Naive thymus-derived CD4-positive, alpha-beta T cell (primary cell): ENCODE results near the gene TTLL9. TPM values are rescaled to one million over a fixed set of nuclear protein-coding genes. Genes with fewer than 3 reads are reported as not detected.

ENCODE experiments used
- ATAC-seq: fragments of 150-1000 bp; cut with Tn5 transposase; 2 replicates; pipeline ENCODE4 v1.10.0; 2021; ENCODE audit warnings: mild to moderate bottlenecking, moderate library complexity
- CTCF ChIA-PET: fragments of 350-600 bp; sonication (Branson Sonifier 250); formaldehyde crosslinking; loops from one replicate; lab custom pipeline; 2021; ENCODE audit warnings: antibody characterized with exemption; lab: Charles Lee
- POLR2A ChIA-PET: fragments of 350-600 bp; sonication (Branson Sonifier 250); formaldehyde crosslinking; loops from one replicate; lab custom pipeline; 2021; ENCODE audit warnings: antibody characterized with exemption, inconsistent platforms; lab: Charles Lee
- DNase-seq, 9 donors: peaks; one replicate each; pipeline versions ENCODE4 v3.0.0 to v3.0.0-alpha.2; 2020 to 2022; ENCODE audit warnings: mixed read lengths in 1 of 9
- H3K27ac ChIP-seq: one replicate; pipeline ENCODE4 v1.7.0; 2013; ENCODE audit warnings: mild to moderate bottlenecking, low read depth, low read length, moderate library complexity
- H3K27me3 ChIP-seq, 2 donors: one replicate each; pipeline ENCODE4 v1.7.0; 2013; ENCODE audit warnings: low read length in 2 of 2, mild to moderate bottlenecking in 2 of 2, moderate library complexity in 2 of 2; ENCODE audit not compliant: control insufficient read depth in 2 of 2, insufficient read depth in 2 of 2
- H3K36me3 ChIP-seq, 3 experiments: 1 replicate in 2 of 3; 2 replicates in 1 of 3; pipeline ENCODE4 v1.7.0; 2013; ENCODE audit warnings: low read length in 3 of 3, mild to moderate bottlenecking in 3 of 3, moderate library complexity in 1 of 3; ENCODE audit not compliant: insufficient read depth in 3 of 3, control insufficient read depth in 2 of 3
- H3K4me1 ChIP-seq, 2 donors: one replicate each; pipeline ENCODE4 v1.7.0; 2013; ENCODE audit warnings: low read length in 2 of 2, mild to moderate bottlenecking in 2 of 2, moderate library complexity in 1 of 2; ENCODE audit not compliant: control insufficient read depth in 2 of 2, insufficient read depth in 2 of 2
- H3K4me3 ChIP-seq: 2 replicates; pipeline ENCODE4 v1.7.0; 2013; ENCODE audit warnings: mild to moderate bottlenecking, low read length
- H3K9me3 ChIP-seq, 3 experiments: 1 replicate in 2 of 3; 2 replicates in 1 of 3; pipeline ENCODE4 v1.7.0; 2013; ENCODE audit warnings: low read length in 3 of 3; ENCODE audit not compliant: control insufficient read depth in 2 of 3
- H3K27ac Mint-ChIP-seq, 9 donors: one replicate each; pipeline ENCODE4 v1.8.0; 2020 to 2022; ENCODE audit warnings: mixed read lengths in 9 of 9, mild to moderate bottlenecking in 8 of 9, moderate library complexity in 5 of 9, inconsistent platforms in 2 of 9
- H3K27me3 Mint-ChIP-seq, 5 donors: one replicate each; pipeline ENCODE4 v1.8.0; 2021 to 2022; ENCODE audit warnings: mixed read lengths in 5 of 5, mild to moderate bottlenecking in 1 of 5
- H3K36me3 Mint-ChIP-seq, 5 donors: one replicate each; pipeline ENCODE4 v1.8.0; 2020 to 2022; ENCODE audit warnings: mixed read lengths in 5 of 5, mild to moderate bottlenecking in 3 of 5, inconsistent platforms in 1 of 5
- H3K4me1 Mint-ChIP-seq, 7 donors: one replicate each; pipeline ENCODE4 v1.8.0; 2020 to 2022; ENCODE audit warnings: mixed read lengths in 7 of 7, mild to moderate bottlenecking in 3 of 7, inconsistent platforms in 1 of 7
- H3K4me3 Mint-ChIP-seq, 10 donors: one replicate each; pipeline ENCODE4 v1.8.0; 2020 to 2022; ENCODE audit warnings: mild to moderate bottlenecking in 10 of 10, mixed read lengths in 10 of 10, moderate library complexity in 6 of 10, inconsistent platforms in 2 of 10
- H3K9me3 Mint-ChIP-seq, 11 donors: one replicate each; pipeline ENCODE4 v1.8.0; 2020 to 2022; ENCODE audit warnings: mixed read lengths in 11 of 11, mild to moderate bottlenecking in 4 of 11, inconsistent platforms in 1 of 11, moderate library complexity in 1 of 11
- intact Hi-C, 2 donors: fragments of 100-400 bp; cut with micrococcal nuclease; formaldehyde crosslinking; loops; one replicate each; pipeline ENCODE4 v1.15.1; 2023
- polyA plus RNA-seq, 2 donors: library from polyadenylated mRNA; unstranded; fragments of 300-500 nt; fragmentation: Illumina TruSeq; gene quantifications; one replicate each; pipeline ENCODE4 v1.2.3, GENCODE V29; 2021
- total RNA-seq, 6 experiments: library from RNA in 5 of 6; stranded (reverse) in 5 of 6; gene quantifications; 1 replicate in 5 of 6; 2 replicates in 1 of 6; pipeline ENCODE4 v1.2.3 and lab custom pipeline; 2021 to 2026

TTLL9 gene
- total and polyA plus RNA-seq, 7 experiments from 2014 or later, result not detected

- peaks cover 10 to 15% (median 13%) of the 10 kb centered on the region in 7 donors for H3K4me1 Mint-ChIP-seq
- Histone ChIP-seq H3K4me1 (peaks cover 0 to 4% of the 10 kb centered on the region in 2 donors), H3K9me3 (no peaks in the 10 kb centered on the region), H3K27ac (no peak overlapping the region), H3K36me3 (no peaks in the 10 kb centered on the region), H3K4me3 (no peak overlapping the region), H3K27me3 (peaks cover 11 to 23% of the 10 kb centered on the region in 2 donors)
- peaks cover 0 to 10% (median 4%) of the 10 kb centered on the region in 5 donors for H3K36me3 Mint-ChIP-seq
- peaks cover 0 to 2% (median 0%) of the 10 kb centered on the region in 11 donors for H3K9me3 Mint-ChIP-seq
- H3K27ac Mint-ChIP-seq, result no peak overlapping the region
- no peak for ATAC-seq
- intact Hi-C loops, result no loop called here
- H3K4me3 Mint-ChIP-seq, result peak overlapping the region in 9 of 10 donors; percentile 4 to 99 (median 88)
- peaks cover 39 to 64% (median 42%) of the 10 kb centered on the region in 5 donors for H3K27me3 Mint-ChIP-seq
- DNase-seq, result no peak
- ChIA-PET POLR2A (interaction anchor here (1.1 kb wide), 1 partner anchor 9 kb away, joined by 3 read pairs; no protein-coding TSS in a partner anchor), CTCF (no interaction called here)
Observed at GRCh38 chr20:31868853-31869672, 1.4 kb upstream of the TTLL9 start.

- H3K27ac ChIP-seq, result no peak overlapping the region
- ChIA-PET POLR2A (interaction anchor here (1.1 kb wide), 1 partner anchor 9 kb away, joined by 3 read pairs; no protein-coding TSS in a partner anchor), CTCF (no interaction called here)
- peak overlapping the region; percentile 81 to 99 (median 89) for H3K4me3 Mint-ChIP-seq
- ATAC-seq, result peak; percentile 14
- peaks cover 41 to 68% (median 42%) of the 10 kb centered on the region in 5 donors for H3K27me3 Mint-ChIP-seq
- peaks cover 11 to 23% of the 10 kb centered on the region in 2 donors for H3K27me3 ChIP-seq
- DNase-seq, result no peak
- H3K36me3 ChIP-seq, result no peaks in the 10 kb centered on the region
- peaks cover 0 to 4% of the 10 kb centered on the region in 2 donors for H3K4me1 ChIP-seq
- H3K9me3 ChIP-seq, result no peaks in the 10 kb centered on the region
- intact Hi-C loops, result no loop called here
- peaks cover 10 to 15% (median 13%) of the 10 kb centered on the region in 7 donors for H3K4me1 Mint-ChIP-seq
- H3K4me3 ChIP-seq, result peak overlapping the region; percentile 52
- peak overlapping the region in 4 of 9 donors; percentile 17 to 88 (median 38) for H3K27ac Mint-ChIP-seq
- H3K9me3 Mint-ChIP-seq, result peaks cover 0 to 2% (median 0%) of the 10 kb centered on the region in 11 donors
- H3K36me3 Mint-ChIP-seq, result peaks cover 0 to 10% (median 4%) of the 10 kb centered on the region in 5 donors
Observed at GRCh38 chr20:31869673-31869941, 827 bp upstream of the TTLL9 start.

- ATAC-seq (no peak), DNase-seq (no peak)
- peak overlapping the region; percentile 69 to 99 (median 84) for H3K4me3 Mint-ChIP-seq
- H3K27ac ChIP-seq, result no peak overlapping the region
- peaks cover 0 to 2% (median 0%) of the 10 kb centered on the region in 11 donors for H3K9me3 Mint-ChIP-seq
- peaks cover 11 to 23% of the 10 kb centered on the region in 2 donors for H3K27me3 ChIP-seq
- H3K4me1 ChIP-seq, result peaks cover 0 to 4% of the 10 kb centered on the region in 2 donors
- peak overlapping the region in 1 of 9 donors; percentile 60 for H3K27ac Mint-ChIP-seq
- POLR2A ChIA-PET, result interaction anchor here (0.8 kb wide), 1 partner anchor 26 kb away, joined by 3 read pairs; no protein-coding TSS in a partner anchor
- CTCF ChIA-PET, result interaction anchor here (1.0 kb wide), 1 partner anchor 24 kb away, joined by 3 read pairs; no protein-coding TSS in a partner anchor
- H3K9me3 ChIP-seq, result no peaks in the 10 kb centered on the region
- peaks cover 10 to 15% (median 13%) of the 10 kb centered on the region in 7 donors for H3K4me1 Mint-ChIP-seq
- intact Hi-C loops, result no loop called here
- peaks cover 0 to 10% (median 4%) of the 10 kb centered on the region in 5 donors for H3K36me3 Mint-ChIP-seq
- H3K36me3 ChIP-seq, result no peaks in the 10 kb centered on the region
- peaks cover 41 to 76% (median 42%) of the 10 kb centered on the region in 5 donors for H3K27me3 Mint-ChIP-seq
- no peak overlapping the region for H3K4me3 ChIP-seq
Observed at GRCh38 chr20:31870726-31871617, 538 bp downstream of the TTLL9 start.

- Mint-ChIP-seq H3K27me3 (peaks cover 41 to 80% (median 42%) of the 10 kb centered on the region in 5 donors), H3K27ac (no peak overlapping the region), H3K4me3 (peak overlapping the region in 2 of 10 donors; percentile 80 to 81), H3K4me1 (peaks cover 10 to 15% (median 13%) of the 10 kb centered on the region in 7 donors), H3K9me3 (peaks cover 0 to 2% (median 0%) of the 10 kb centered on the region in 11 donors), H3K36me3 (peaks cover 0 to 10% (median 4%) of the 10 kb centered on the region in 5 donors)
- H3K4me1 ChIP-seq, result peaks cover 0 to 4% of the 10 kb centered on the region in 2 donors
- intact Hi-C loops, result no loop called here
- CTCF ChIA-PET, result interaction anchor here (1.0 kb wide), 1 partner anchor 25 kb away, joined by 3 read pairs; no protein-coding TSS in a partner anchor
- H3K27me3 ChIP-seq, result peaks cover 11 to 23% of the 10 kb centered on the region in 2 donors
- no peak for ATAC-seq
- POLR2A ChIA-PET, result interaction anchor here (0.6 to 0.8 kb wide), 2 partner anchors 25 to 146 kb away, joined by 3 read pairs; no protein-coding TSS in a partner anchor
- H3K4me3 ChIP-seq, result no peak overlapping the region
- no peaks in the 10 kb centered on the region for H3K36me3 ChIP-seq
- no peak for DNase-seq
- H3K27ac ChIP-seq, result no peak overlapping the region
- H3K9me3 ChIP-seq, result no peaks in the 10 kb centered on the region
Observed at GRCh38 chr20:31871618-31871954, 1.2 kb downstream of the TTLL9 start.

- H3K27me3 Mint-ChIP-seq, result peaks cover 37 to 82% (median 42%) of the 10 kb centered on the region in 5 donors
Observed at GRCh38 chr20:31872406-31872805, 2.0 kb downstream of the TTLL9 start.

GRCh38 chr20:31875671-31876070, 5.2 kb downstream of the TTLL9 start:
- no peak overlapping the region for H3K4me3 ChIP-seq
- Mint-ChIP-seq H3K27me3 (peaks cover 19 to 76% (median 25%) of the 10 kb centered on the region in 5 donors), H3K36me3 (peaks cover 0 to 6% (median 0%) of the 10 kb centered on the region in 5 donors), H3K4me1 (peaks cover 8 to 17% (median 13%) of the 10 kb centered on the region in 7 donors), H3K9me3 (no peaks in the 10 kb centered on the region), H3K27ac (no peak overlapping the region), H3K4me3 (no peak overlapping the region)
- POLR2A ChIA-PET, result no interaction called here
- no peak overlapping the region for H3K27ac ChIP-seq
- no peaks in the 10 kb centered on the region for H3K9me3 ChIP-seq
- peaks cover 0 to 4% of the 10 kb centered on the region in 2 donors for H3K4me1 ChIP-seq
- peaks cover 5 to 7% of the 10 kb centered on the region in 2 donors for H3K27me3 ChIP-seq
- no peak for ATAC-seq
- no peaks in the 10 kb centered on the region for H3K36me3 ChIP-seq
- no peak for DNase-seq
- intact Hi-C loops, result no loop called here
- CTCF ChIA-PET, result no interaction called here

More at GRCh38 chr20:31872406-31872805, 2.0 kb downstream of the TTLL9 start:
- H3K4me1 Mint-ChIP-seq, result peaks cover 10 to 15% (median 13%) of the 10 kb centered on the region in 7 donors
- H3K27ac Mint-ChIP-seq, result no peak overlapping the region
- CTCF ChIA-PET, result interaction anchor here (0.6 kb wide), 1 partner anchor 69 kb away, joined by 3 read pairs; no protein-coding TSS in a partner anchor
- H3K4me3 Mint-ChIP-seq, result no peak overlapping the region
- peaks cover 0 to 10% (median 4%) of the 10 kb centered on the region in 5 donors for H3K36me3 Mint-ChIP-seq
- no peak overlapping the region for H3K4me3 ChIP-seq
- peaks cover 11 to 23% of the 10 kb centered on the region in 2 donors for H3K27me3 ChIP-seq
- no peak overlapping the region for H3K27ac ChIP-seq
- H3K36me3 ChIP-seq, result no peaks in the 10 kb centered on the region
- ATAC-seq (no peak), DNase-seq (no peak)
- no peaks in the 10 kb centered on the region for H3K9me3 ChIP-seq
- POLR2A ChIA-PET, result no interaction called here
- intact Hi-C loops, result no loop called here
- peaks cover 0 to 2% (median 0%) of the 10 kb centered on the region in 11 donors for H3K9me3 Mint-ChIP-seq
- H3K4me1 ChIP-seq, result peaks cover 0 to 4% of the 10 kb centered on the region in 2 donors
